ENCODE measurements around the gene GDF2. TPM values are rescaled to one million over a fixed set of nuclear protein-coding genes. Genes with fewer than 3 reads are reported as not detected.

GDF2 gene
- total and polyA plus RNA-seq, 2 of the 4 experiments (the other 2 are of a cell fraction): under 0.01 TPM; not detected in 1

- peaks cover 3% of the 10 kb centered on the region; the same call in 1 of the 2 replicates for H3K4me1 ChIP-seq (ENCODE audit: control insufficient read depth, insufficient read depth, low read length)
- H3K14ac ChIP-seq (replicated peaks; ENCODE audit: low read depth, low read length): no peak overlapping the region
- CTCF ChIA-PET: no interaction called here
These were observed 47.9 kb downstream of the GDF2 start for GRCh38 chr10:47370015-47370767.

More at GRCh38 chr10:47370015-47370767, 47.9 kb downstream of the GDF2 start:
- no peak overlapping the region for H3K4ac ChIP-seq (ENCODE audit: low read depth, low read length)
- no peak overlapping the region for H2BK15ac ChIP-seq (ENCODE audit: low read depth, low read length)
- H3K27me3 ChIP-seq (ENCODE audit: control insufficient read depth, insufficient read depth, low read length): peaks cover 41% of the 10 kb centered on the region
- no peak for DNase-seq
- no peak overlapping the region for H2BK120ac ChIP-seq (ENCODE audit: low read depth, low read length)
- BruUV-seq (replicated peaks): no TSS peak
- in situ Hi-C loops (cut with MboI; ENCODE audit: low sequenced_read_pairs): no loop called here
- no peak overlapping the region for H3K4me2 ChIP-seq (ENCODE audit: low read depth, low read length)
- no CpG with 5 or more reads among the region's 11 CpGs for WGBS, 2 experiments (ENCODE audit: extremely low coverage in 2 of 2, insufficient read length in 1 of 2)
- H2AFZ ChIP-seq (replicated peaks; ENCODE audit: low read length, poor library complexity): no peak overlapping the region
- no peaks in the 10 kb centered on the region for H4K20me1 ChIP-seq (ENCODE audit: insufficient read depth, low read length)
- H3K9me1 ChIP-seq (ENCODE audit: insufficient read depth, low read length): no peaks in the 10 kb centered on the region; the same call in 1 of the 2 replicates
- H2AK5ac ChIP-seq (ENCODE audit: low read depth, low read length): no peak overlapping the region
- no peak overlapping the region for H3K4me3 ChIP-seq (ENCODE audit: insufficient read depth, low read depth, low read length)
- intact Hi-C loops (cut with micrococcal nuclease): no loop called here
- POLR2A ChIA-PET (ENCODE audit: unreplicated experiment): no interaction called here
- no peaks in the 10 kb centered on the region for H3K79me1 ChIP-seq (ENCODE audit: low read depth in 1 of 2, low read length in 2 of 2)
- TF ChIP-seq FOS (IDR thresholded peaks at IDR 0.05; ENCODE audit: low read depth, low read length) (no peak), NFE2L2 (IDR thresholded peaks at IDR 0.05; ENCODE audit: low read depth, low read length) (no peak), RCOR1 (IDR thresholded peaks at IDR 0.05; ENCODE audit: insufficient replicate concordance, low read length) (no peak), USF2 (IDR thresholded peaks at IDR 0.05; ENCODE audit: low read depth, low read length) (no peak), BHLHE40 (IDR thresholded peaks at IDR 0.05; ENCODE audit: low read depth, low read length) (no peak), CEBPB (IDR thresholded peaks at IDR 0.05; ENCODE audit: low read depth, low read length) (no peak), CHD1 (IDR thresholded peaks at IDR 0.05; ENCODE audit: low read depth, low read length) (no peak), SMC3 (IDR thresholded peaks at IDR 0.05; ENCODE audit: low read depth, low read length) (no peak), RAD21 (IDR thresholded peaks at IDR 0.05; ENCODE audit: low read length) (no peak), ELK1 (IDR thresholded peaks at IDR 0.05; ENCODE audit: borderline replicate concordance, low read depth, low read length) (no peak)
- no peak overlapping the region for H4K91ac ChIP-seq (ENCODE audit: insufficient read depth, low read depth, low read length)
- H3K56ac ChIP-seq (ENCODE audit: extremely low read depth, insufficient read depth, low read length): no peak overlapping the region
- H3K27ac ChIP-seq (ENCODE audit: insufficient read depth, low read length): no peak overlapping the region
- ATAC-seq (ENCODE audit: low read depth): no peak
- no peak overlapping the region for H2BK5ac ChIP-seq (ENCODE audit: low read depth, low read length, poor library complexity, severe bottlenecking)
- no peak overlapping the region for H4K8ac ChIP-seq (ENCODE audit: low read depth in 2 of 2, low read length in 2 of 2)
- dilution Hi-C loops (cut with HindIII; ENCODE audit: low sequenced_read_pairs, unreplicated experiment): no loop called here
- H4K5ac ChIP-seq (ENCODE audit: low read depth, low read length): no peak overlapping the region
- no peaks in the 10 kb centered on the region for H3K36me3 ChIP-seq (ENCODE audit: control insufficient read depth, insufficient read depth, low read length)
- no peaks in the 10 kb centered on the region for H3K9me3 ChIP-seq (ENCODE audit: control insufficient read depth, insufficient read depth, low read length)
- no peak overlapping the region for H2AK9ac ChIP-seq (replicated peaks; ENCODE audit: low read depth, low read length, poor library complexity)
- H3K9ac ChIP-seq (ENCODE audit: low read depth, low read length): no peak overlapping the region
- no peak overlapping the region for H3K18ac ChIP-seq (ENCODE audit: low read depth, low read length)
- H3K23ac ChIP-seq (ENCODE audit: low read depth, low read length): no peak overlapping the region
- no peak overlapping the region for H2BK20ac ChIP-seq (ENCODE audit: low read depth, low read length)
